OCI-LY3 (cell line): Measurements from ENCODE around the gene OGFR.

ENCODE experiments used
- H2AFZ ChIP-seq: fragments of 200-600, 300-600 bp; shearing (Covaris generic); 2 replicates; pipeline ENCODE4 v1.6.0; 2014; ENCODE audit warnings: antibody characterized with exemption, low read depth, low read length
- H3K27ac ChIP-seq: fragments of 200-600, 300-600 bp; sonication (generic); 2 replicates; pipeline ENCODE4 v1.5.1; 2014; ENCODE audit warnings: mild to moderate bottlenecking, low read length, moderate library complexity, mixed read lengths
- H3K27me3 ChIP-seq: fragments of 200-600, 300-600 bp; sonication (generic); 2 replicates; pipeline ENCODE4 v1.6.1; 2014; ENCODE audit warnings: low read depth, low read length, mixed read lengths
- H3K36me3 ChIP-seq: fragments of 200-600, 300-600 bp; sonication (generic); replicated peaks from 2 replicates; pipeline ENCODE3; 2014; ENCODE audit warnings: low read depth, low read length, mixed read lengths
- H3K4me1 ChIP-seq: fragments of 300-600, 200-600 bp; sonication (generic); 2 replicates; pipeline ENCODE4 v1.6.1; 2014; ENCODE audit warnings: low read length, mixed read lengths
- H3K4me2 ChIP-seq: fragments of 200-600, 300-600 bp; sonication (generic); 2 replicates; pipeline ENCODE4 v1.6.1; 2014; ENCODE audit warnings: low read length, mixed read lengths
- H3K4me3 ChIP-seq: fragments of 300-600, 200-600 bp; sonication (generic); 2 replicates; pipeline ENCODE4 v1.5.1; 2014; ENCODE audit warnings: antibody characterized with exemption, mild to moderate bottlenecking, low read length, moderate library complexity
- H3K79me2 ChIP-seq: fragments of 300-600, 200-600 bp; shearing (Covaris generic); 2 replicates; pipeline ENCODE4 v1.6.1; 2014; ENCODE audit warnings: mild to moderate bottlenecking, low read length, mixed read lengths
- H3K9ac ChIP-seq: fragments of 300-600, 200-600 bp; shearing (Covaris generic); 2 replicates; pipeline ENCODE4 v1.6.0; 2014; ENCODE audit warnings: mild to moderate bottlenecking, low read length, moderate library complexity
- H3K9me3 ChIP-seq: fragments of 200-600, 300-600 bp; shearing (Covaris generic); 2 replicates; pipeline ENCODE4 v1.6.1; 2014; ENCODE audit warnings: low read length, mixed read lengths; ENCODE audit not compliant: insufficient read depth
- H4K20me1 ChIP-seq: fragments of 200-600, 300-600 bp; sonication (generic); 2 replicates; pipeline ENCODE4 v1.6.1; 2016; ENCODE audit warnings: low read length, mixed read lengths; ENCODE audit not compliant: insufficient read depth
- CTCF ChIP-seq: fragments of 200-600, 300-600 bp; sonication (generic); IDR thresholded peaks from 2 replicates; pipeline ENCODE4 v1.5.1; 2014; ENCODE audit warnings: antibody characterized with exemption, low read length, low read depth
- EZH2phosphoT487 ChIP-seq: fragments of 200-600 bp; shearing (Covaris generic); IDR thresholded peaks from 2 replicates; pipeline ENCODE4 v1.6.1; 2018; ENCODE audit warnings: antibody characterized with exemption, mixed run types, low read depth

The OGFR gene

GRCh38 chr20:62827311-62828038 lies 22.8 kb downstream of the OGFR start:
- TF ChIP-seq EZH2phosphoT487 = no peak
- TF ChIP-seq CTCF = no peak
- Histone ChIP-seq H3K27ac (no peak overlapping the region), H4K20me1 (no peaks in the 10 kb centered on the region), H3K4me3 (no peak overlapping the region), H3K79me2 (no peaks in the 10 kb centered on the region), H3K4me1 (peaks cover 52% of the 10 kb centered on the region), H3K27me3 (no peaks in the 10 kb centered on the region), H3K4me2 (no peak overlapping the region), H3K36me3 (no peaks in the 10 kb centered on the region), H3K9me3 (no peaks in the 10 kb centered on the region), H2AFZ (no peak overlapping the region), H3K9ac (no peak overlapping the region)

GRCh38 chr20:62828051-62828450 lies 23.4 kb downstream of the OGFR start:
- no peak overlapping the region for H3K9ac ChIP-seq
- H3K27me3 ChIP-seq = no peaks in the 10 kb centered on the region
- no peak overlapping the region for H3K4me2 ChIP-seq
- no peaks in the 10 kb centered on the region for H4K20me1 ChIP-seq
- no peak overlapping the region for H2AFZ ChIP-seq
- H3K36me3 ChIP-seq = no peaks in the 10 kb centered on the region
- no peak for TF ChIP-seq EZH2phosphoT487
- TF ChIP-seq CTCF = no peak
- H3K79me2 ChIP-seq = no peaks in the 10 kb centered on the region
- no peak overlapping the region for H3K27ac ChIP-seq
- peaks cover 52% of the 10 kb centered on the region for H3K4me1 ChIP-seq
- no peaks in the 10 kb centered on the region for H3K9me3 ChIP-seq
- H3K4me3 ChIP-seq = no peak overlapping the region

GRCh38 chr20:62828511-62829230 lies 24.0 kb downstream of the OGFR start:
- Histone ChIP-seq H3K9me3 (no peaks in the 10 kb centered on the region), H3K4me2 (no peak overlapping the region), H3K9ac (no peak overlapping the region), H2AFZ (no peak overlapping the region), H3K36me3 (no peaks in the 10 kb centered on the region), H3K27ac (no peak overlapping the region), H3K79me2 (no peaks in the 10 kb centered on the region), H4K20me1 (no peaks in the 10 kb centered on the region), H3K4me3 (no peak overlapping the region), H3K27me3 (no peaks in the 10 kb centered on the region), H3K4me1 (peaks cover 50% of the 10 kb centered on the region)
- TF ChIP-seq EZH2phosphoT487 (no peak), CTCF (no peak)
